Skin epidermis (tissue), 12 donors: ENCODE results near the gene FBH1.
A peak's percentile ranks its signal among the peaks of the same experiment; 100 is the strongest.
"Not testable (repeated sequence)": the region's sequence is repeated elsewhere in the genome, so short reads cannot be mapped to it uniquely, and the experiment has no call there.

ENCODE experiments used
- H3K27ac ChIP-seq, 21 experiments: fragments of 200-600 bp; sonication (generic) in 11 of 21; one replicate each; pipeline ENCODE4 v1.5.0; 2020; ENCODE audit warnings: mild to moderate bottlenecking in 3 of 21, inconsistent platforms in 2 of 21, moderate library complexity in 2 of 21
- H3K4me3 ChIP-seq, 7 experiments: fragments of 200-600 bp; sonication (generic) in 2 of 7; one replicate each; pipeline ENCODE4 v1.5.0; 2020; ENCODE audit warnings: inconsistent platforms in 2 of 7, mild to moderate bottlenecking in 2 of 7, moderate library complexity in 1 of 7

Gene FBH1

DNA sequence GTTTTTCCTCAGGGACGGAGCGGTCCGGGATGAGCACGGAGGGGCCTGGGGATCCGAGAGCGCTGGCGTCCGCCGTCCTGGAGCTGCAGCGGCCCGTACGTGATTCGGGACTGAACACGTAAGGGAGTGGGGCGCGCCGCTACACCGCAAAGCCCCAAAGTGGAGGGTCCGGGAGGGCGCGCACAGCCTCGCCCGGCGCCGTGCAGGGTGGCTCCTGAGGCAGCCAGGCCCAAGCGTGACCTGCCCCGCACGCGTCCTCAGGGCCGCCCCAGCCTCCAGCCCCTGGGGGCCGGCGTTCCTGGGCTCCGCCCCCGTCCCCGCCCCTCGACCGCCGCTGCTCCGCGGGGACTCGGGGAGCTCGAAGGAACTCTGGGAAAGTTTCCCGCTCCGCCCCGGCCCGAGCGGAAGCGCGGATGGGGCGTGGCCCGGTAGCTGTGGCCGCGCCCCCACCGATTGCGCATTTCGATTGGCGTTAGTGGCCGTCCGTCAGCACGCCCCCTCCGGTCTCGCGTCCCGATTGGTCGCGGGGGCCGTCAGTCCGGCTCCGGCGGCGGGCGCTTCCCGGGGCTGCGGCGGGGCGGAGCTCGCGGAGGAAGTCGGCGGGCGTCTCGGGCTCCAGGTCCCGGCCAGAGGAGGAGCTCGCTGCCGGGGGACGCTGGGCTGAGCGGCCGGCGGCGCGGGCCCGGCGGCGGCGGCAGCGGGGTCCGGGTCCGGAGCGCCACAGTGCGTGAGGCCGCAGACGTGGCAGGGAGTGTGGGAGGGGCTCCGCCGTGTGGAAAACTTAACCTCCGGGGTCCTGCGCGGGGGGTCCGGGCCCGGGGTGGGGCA is at the start of gene FBH1, which contains the start of gene ANKRD16:
Gene FBH1, plus strand, starts transcription at position 620 of the 828 bp plus-strand sequence. Its CDS starts 103 bp downstream, at position 723.
Gene ANKRD16, minus strand, starts transcription at position 270 of the 828 bp plus-strand sequence. CDS start 539 bp downstream, outside the sequence.
- Histone ChIP-seq H3K4me3 (peak within 1 kb of the TSS; percentile 75 to 96 (median 94)), H3K27ac (peak within 1 kb of the TSS; percentile 50 to 93 (median 89))

DNA sequence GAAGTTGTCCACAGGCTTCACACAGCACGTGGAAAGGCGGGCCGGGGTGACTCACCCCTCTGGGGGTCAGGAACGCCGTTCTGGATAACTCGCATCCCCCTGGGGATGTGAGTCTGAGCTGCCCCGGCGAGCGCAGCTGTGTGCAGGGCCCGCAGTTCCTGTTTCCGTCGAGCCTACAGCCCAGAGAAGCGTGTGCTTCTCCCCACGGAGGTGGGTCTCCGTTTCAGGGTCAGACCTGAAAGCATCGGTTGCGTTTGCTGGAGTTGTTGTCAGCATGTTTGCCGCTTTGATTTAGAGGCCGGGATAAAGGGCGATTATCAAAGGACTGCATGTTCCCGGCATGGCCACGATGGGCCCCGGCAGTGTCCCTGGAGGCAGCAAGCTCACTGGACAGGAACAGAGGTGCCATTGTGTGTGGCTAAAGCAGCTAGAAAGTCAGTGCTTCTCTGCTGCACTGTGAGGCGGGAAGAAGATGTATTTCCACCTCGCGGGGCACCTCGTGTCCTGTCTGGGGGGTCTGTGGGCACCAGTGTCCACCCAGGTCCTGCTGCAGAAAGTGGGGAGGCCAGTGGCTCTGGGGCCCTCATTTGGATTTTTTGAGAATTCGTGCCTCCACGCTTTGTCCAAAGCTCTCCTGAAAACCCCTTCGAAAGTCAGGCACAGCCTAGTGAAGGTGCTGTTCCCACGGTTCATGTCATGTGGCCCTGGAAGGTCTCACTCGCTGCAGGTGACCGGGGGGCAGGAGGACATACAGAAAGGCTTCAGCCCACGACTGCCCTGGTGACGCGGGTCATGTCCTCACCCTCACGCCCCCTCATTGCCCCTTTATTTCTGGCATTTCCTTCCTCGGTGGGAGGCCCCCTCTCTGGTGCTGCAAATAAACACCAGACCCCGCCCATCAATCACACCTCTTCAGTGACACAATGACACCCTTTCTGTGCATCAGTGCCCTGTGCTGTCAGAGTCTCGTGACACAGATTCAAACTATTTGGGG is 49.4 kb upstream of the FBH1 start:
- H3K4me3 ChIP-seq = no peak overlapping the region
- peak overlapping the region in 2 of 21 experiments; percentile 38 to 67 for H3K27ac ChIP-seq

DNA sequence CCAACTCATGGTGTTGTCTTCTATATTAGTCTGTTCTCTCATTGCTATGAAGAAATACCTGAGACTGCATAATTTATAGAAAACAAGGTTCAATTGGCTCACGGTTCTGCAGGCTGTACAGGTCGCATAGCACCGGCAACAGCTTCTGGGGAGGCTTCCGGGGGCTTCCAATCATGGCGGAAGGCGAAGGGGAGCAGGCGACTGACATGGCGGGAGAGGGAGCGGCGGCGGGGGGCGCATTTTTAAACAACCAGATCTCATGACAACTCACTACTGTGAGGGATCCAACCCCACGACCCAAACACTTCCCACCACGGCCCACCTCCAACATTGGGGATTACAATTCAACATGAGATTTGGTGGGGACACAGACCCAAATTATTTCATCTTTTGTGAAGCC is 48.1 kb upstream of the FBH1 start:
- H3K27ac ChIP-seq = peak overlapping the region in 1 of 21 experiments; percentile 67
- no peak overlapping the region for H3K4me3 ChIP-seq

DNA sequence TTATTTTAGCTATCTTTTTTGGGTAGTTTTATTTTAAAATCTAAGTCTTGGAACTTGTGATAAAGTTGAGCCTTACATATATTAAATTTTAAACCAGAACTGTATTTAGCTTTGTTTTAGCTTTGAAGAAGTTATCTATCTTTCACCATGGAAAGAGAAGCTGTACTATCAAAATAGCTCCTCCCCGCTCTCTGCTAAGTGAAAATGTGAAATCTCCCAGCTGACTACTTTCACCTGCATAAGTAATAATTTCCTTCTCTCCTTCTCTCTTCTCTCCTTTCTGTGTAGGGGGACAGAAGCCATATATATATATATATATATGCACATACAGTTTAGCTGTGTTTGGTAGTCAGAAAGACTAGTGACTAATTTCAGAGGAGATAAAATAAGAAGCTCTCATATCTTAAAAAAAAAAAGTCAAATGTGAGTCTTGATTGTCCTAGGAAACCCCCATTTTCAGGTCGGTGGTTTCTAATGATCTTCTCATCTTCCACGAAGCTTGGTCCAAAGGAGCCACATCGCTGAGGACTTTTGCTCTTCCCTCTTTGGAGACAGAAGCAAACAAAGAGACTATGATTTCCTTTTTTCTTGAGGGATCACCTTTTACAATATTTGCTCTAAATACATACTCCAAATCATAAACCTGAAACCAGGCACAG is 46.2 kb upstream of the FBH1 start:
- Histone ChIP-seq H3K4me3 (no peak overlapping the region), H3K27ac (peak overlapping the region in 2 of 21 experiments; percentile 13 to 24)

DNA sequence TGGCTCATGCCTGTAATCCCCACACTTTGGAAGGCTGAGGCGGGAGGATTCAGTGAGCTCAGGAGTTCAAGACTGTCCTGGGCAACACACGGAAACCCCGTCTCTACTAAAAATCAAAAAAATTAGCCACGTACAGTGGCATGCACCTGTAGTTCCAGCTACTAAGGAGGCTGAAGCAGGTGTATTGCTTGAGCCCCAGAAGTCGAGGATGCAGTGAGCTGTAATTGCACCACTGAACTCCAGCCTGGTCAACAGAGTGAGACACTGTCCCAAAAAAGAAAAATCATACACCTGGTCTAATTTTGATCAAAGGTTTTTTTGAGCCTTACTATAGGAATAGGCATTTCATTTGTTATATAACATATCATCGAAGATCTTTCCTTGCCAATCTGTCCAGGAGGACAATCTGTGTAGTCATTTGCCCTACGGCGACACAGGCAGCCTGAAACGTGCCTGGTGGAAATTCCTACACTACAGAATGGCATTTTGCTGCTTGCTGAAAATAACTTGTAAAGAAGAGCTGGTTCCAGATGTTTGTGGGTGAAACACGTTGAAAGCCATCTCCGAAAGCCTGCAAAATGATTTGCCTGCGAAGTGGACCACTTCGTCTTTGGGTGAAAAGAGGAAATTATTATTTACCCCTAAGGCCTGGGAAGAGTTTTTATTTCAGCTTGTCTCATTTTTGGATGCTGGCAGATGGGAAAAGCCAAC is 45.5 kb upstream of the FBH1 start:
- Histone ChIP-seq H3K27ac (peak overlapping the region in 5 of 21 experiments; percentile 2 to 67 (median 24)), H3K4me3 (no peak overlapping the region)

DNA sequence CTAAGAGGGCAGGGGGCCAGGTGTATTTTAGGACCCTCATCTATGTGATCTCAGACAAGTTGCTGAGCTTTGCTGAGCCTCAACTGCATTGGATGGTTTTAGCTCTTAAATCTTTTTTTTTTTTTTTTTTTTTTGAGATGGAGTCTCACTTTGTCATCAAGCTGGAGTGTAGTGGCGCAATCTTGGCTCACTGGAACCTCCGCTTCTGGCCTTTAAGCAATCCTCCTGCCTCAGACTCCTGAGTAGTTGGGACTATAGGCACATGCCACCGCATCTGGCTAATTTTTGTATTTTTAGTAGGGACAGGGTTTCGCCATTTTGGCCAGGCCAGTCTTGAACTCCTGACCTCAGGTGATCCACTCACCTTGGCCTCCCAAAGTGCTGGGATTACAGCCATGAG is 43.4 kb upstream of the FBH1 start:
- peak overlapping the region in 13 of 21 experiments; percentile 14 to 69 (median 42) for H3K27ac ChIP-seq

DNA sequence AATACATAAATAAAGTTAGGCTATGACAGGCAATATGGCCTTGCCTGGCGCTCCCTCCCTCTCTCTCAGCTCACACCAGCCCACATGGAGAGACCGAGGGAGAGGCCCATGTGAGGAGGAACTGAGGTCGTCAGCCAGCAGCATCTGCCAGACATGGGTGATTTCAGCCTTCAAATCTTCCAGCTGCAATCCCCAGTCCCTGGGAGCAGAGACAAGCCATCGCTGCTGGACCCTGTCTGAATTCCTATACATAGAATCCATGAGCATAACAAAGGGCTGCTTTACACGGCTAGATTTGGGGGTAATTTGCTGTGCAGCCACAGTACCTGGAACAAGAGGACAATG is 35.9 kb upstream of the FBH1 start:
- Histone ChIP-seq H3K4me3 (no peak overlapping the region), H3K27ac (no peak overlapping the region)

More for the DNA sequence above, 43.4 kb upstream of the FBH1 start:
- H3K4me3 ChIP-seq = not testable (repeated sequence)

DNA sequence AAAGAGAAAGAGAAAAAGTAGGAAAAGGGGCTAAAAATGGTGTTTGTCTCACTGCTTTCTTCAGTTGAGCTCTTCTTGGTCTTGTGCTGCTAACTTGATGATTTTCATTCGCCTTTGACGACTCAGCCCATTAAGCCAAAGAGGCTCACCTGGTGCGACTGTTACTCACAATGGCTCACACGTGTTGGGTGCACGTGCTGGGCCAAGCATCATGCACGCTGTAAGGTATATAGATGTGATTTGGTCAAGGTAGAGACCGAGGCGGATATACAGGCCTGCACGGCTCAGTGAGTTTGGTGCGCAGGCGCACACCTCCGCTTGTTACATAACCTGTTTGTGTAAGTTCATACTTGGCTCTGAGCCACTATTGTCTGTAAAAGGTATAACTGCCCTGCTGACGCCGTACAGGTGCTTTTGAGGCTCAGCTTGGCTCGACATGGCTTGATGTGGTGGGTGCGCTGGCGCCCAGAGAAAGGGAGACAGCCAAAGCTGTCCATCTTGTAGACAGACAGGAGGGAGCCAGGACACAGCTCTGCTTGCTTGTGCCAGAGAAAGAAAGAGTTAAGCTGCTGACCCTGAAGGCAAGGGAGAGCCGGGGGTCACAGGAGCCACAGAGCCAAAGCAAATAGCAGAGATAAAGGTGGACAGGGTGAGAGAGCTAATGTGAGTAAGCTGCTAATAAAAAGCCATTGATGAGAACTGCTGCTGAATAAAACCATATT is 33.9 kb upstream of the FBH1 start:
- Histone ChIP-seq H3K27ac (no peak overlapping the region), H3K4me3 (no peak overlapping the region)

DNA sequence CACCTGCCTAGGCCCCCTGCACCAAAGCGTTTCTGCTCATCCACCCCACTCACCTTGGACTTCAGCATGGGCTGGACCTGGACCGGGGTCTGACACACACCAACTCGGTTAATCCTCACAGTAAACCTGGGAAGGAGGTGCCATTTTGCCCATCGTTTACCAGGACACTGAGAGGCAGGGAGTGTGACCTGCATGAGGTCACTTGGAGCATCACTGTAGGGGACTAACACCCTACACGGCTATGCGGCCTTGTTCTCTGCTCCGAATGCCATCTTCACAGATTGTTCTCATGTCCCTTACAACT is 33.4 kb upstream of the FBH1 start:
- Histone ChIP-seq H3K27ac (no peak overlapping the region), H3K4me3 (no peak overlapping the region)

DNA sequence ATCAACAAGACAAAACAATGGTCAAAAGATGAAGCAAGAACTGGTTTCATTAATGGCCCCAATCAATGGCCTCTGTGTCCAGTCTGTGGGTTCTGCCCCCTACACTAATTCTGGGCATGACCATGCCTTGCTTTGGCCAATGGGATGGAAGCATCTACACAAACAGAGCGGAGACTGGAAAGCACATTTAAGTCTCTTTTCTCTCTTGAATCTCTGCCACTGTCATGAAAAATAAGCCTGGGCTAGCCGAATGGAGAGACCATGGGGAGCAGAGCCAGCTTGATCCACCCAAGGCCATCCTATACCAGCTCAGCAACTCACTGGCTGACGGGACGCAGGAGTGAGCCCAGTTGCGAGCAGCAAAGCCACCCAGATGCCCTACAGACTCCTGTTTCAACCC is 31.2 kb upstream of the FBH1 start:
- Histone ChIP-seq H3K27ac (no peak overlapping the region), H3K4me3 (no peak overlapping the region)

DNA sequence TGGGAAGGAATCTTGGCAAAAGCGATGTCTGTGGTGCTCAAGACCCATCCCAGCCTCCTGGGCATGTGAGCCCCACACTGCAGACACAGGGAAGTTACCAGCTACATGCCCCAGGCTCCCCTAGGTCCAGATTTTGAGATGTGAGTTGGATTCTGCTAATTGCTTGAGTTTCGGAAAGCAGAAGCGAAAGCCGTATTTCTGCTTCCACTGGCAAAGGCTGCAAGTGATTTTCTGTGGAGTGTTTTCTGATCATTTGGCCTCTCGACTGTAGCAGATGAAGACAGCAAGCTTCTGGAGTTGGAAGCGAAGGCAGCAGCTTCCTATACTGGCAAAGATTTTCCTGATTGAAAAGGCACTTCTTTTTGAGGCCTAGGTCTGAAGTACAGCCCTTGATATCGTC is 30.0 kb upstream of the FBH1 start:
- Histone ChIP-seq H3K4me3 (no peak overlapping the region), H3K27ac (peak overlapping the region in 2 of 21 experiments; percentile 25 to 65)

DNA sequence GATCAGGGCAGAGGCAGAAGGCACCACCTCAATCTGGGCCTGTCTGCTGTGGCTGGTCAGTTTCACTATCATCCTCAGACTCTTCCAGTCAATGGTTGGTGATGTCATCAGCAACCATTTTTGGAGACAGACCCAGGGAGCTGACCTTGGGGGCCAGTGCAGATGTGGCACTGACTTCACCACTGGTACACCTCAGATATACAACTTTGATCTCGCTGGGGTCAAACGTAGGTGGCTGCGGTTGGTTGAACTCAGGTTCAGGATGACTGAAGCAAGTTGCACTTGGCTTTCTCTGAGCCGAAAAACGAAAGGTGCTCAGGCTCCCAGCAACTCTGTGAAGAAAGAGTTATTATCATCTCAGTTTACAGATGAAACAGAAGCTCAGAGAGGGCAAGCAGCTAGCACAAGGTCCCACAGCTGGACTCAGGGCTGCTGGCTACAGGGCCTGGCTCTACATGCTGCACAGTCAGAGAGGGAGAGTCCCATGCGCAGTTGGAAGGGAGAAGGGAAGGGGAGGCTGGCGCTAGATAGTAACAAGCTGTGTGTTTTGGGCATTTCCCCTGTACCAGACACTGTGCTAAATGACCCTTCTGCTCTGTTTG is 27.6 kb upstream of the FBH1 start:
- H3K27ac ChIP-seq = no peak overlapping the region
- no peak overlapping the region for H3K4me3 ChIP-seq

DNA sequence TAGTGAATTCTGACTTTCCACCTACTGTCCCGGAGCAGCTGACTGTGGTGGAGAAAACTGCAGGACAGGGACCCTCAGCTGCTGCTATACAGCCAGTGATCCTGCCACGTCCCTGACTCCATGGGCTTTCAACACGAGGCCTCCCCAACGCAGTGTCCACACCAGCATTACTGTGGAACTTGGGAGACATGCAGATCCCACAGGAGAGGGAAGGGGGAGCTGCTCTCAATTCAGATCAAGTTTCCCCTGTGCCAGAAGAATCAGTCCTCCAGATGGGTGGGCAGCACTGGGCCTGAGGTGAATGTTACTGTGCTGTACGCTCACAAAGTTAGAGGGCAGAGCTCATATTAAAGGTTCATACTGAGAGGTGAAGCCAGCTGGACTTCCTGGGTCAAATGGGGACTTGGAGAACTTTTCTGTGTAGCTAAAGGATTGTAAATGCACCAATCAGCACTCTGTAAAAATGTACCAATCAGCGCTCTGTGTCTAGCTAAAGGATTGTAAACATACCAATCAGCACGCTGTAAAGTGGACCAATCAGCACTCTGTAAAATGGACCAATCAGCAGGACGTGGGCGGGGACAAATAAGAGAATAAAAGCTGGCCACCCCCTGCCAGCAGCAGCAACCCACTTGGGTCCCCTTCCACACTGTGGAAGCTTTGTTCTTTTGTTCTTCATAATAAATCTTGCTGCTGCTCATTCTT is 26.9 kb upstream of the FBH1 start:
- not testable (repeated sequence) for H3K27ac ChIP-seq, H3K4me3 ChIP-seq

DNA sequence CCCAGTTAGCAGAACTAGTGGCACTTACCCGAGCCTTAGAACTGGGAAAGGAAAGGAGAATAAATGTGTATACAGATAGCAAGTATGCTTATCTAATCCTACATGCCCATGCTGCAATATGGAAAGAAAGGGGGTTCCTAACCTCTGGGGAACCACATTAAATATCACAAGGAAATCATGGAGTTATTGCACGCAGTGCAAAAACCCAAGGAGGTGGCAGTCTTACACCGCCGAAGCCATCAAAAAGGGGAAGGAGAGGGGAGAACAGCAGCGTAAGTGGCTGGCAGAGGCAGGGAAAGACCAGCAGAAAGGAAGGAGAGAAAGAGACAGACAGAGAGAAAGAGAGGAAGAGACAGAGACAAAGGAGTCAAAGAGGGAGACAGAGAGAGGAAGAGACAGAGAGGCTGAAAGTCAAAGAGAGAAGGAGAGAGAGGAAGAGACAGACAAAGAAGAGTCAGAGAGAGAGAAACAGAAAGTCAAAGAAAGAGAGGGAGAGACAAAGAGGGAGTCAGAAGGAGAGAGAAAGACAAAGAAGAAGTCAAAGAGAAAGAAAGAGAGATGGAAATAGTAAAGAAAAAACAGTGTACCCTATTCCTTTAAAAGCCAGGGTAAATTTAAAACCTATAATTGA is 23.5 kb upstream of the FBH1 start:
- not testable (repeated sequence) for H3K4me3 ChIP-seq, H3K27ac ChIP-seq

DNA sequence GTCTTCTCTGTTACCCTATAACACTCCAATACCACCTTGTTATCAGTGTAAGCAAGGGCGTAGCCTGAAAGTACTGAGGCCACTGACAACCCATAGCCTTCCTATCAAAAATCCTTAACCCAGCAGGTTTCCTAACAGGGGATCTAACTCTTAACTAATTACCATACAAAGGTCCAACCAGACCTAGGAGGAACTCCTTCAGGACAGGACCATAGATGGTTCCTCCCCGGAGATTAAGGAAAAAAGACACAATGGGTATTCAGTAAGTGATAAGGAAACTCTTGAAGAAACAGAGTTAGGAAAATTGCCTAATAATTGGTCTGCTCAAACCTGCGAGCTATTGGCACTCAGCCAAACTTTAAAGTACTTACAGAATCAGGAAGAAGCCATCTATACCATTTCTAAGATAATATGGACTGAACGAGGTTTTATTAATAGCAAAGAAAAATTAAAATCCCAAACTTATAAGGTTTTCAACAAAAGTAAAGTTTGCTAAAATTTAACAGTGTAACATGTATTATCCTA is 22.9 kb upstream of the FBH1 start:
- not testable (repeated sequence) for H3K27ac ChIP-seq, H3K4me3 ChIP-seq

DNA sequence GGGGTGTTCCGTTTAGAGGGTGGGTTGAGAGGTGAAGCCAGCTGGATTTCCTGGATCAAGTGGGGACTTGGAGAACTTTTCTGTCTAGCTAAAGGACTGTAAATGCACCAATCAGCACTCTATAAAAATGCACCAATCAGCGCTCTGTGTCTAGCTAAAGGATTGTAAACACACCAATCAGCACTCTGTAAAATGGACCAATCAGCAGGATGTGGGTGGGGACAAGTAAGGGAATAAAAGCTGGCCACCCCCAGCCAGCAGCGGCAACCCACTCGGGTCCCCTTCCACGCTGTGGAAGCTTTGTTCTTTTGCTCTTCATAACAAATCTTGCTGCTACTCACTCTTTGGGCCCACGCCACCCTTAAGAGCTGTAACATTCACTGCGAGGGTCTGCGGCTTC is 21.7 kb upstream of the FBH1 start:
- H3K27ac ChIP-seq, H3K4me3 ChIP-seq: not testable (repeated sequence)

DNA sequence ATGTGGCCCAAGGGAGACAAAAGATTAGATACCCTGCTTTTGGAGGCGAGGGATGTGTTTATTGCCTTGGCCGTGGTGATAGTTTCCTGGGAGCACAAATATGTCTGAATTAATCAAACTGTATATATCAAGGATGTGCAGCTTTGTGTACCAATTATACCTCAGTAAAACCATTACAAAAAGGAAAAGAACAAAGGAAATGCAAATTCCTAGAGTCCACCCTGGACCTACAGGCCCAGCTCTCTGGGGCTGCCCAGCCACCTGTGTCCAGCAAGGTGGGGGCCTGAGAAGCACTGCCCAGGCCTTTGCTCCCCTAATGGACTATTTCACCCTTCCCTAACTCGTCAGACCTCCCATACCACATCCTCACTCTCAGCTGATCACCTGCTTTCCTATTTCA is 20.9 kb upstream of the FBH1 start:
- H3K4me3 ChIP-seq = no peak overlapping the region
- H3K27ac ChIP-seq = no peak overlapping the region
